Activated CD8-positive, alpha-beta memory T cell treated with anti-CD3 and anti-CD28 coated beads for 48 hours (primary cell): ENCODE results near the gene NABP1.
"Not testable (repeated sequence)": the region's sequence is repeated elsewhere in the genome, so short reads cannot be mapped to it uniquely, and the experiment has no call there.

Experiments
- DNase-seq, 3 experiments: peaks; one replicate each; pipeline ENCODE4 v3.0.0-alpha.2; 2020; ENCODE audit warnings: low read depth in 2 of 3, low spot score in 2 of 3

Gene NABP1

GRCh38 chr2:191677646-191678436 is at the start of gene NABP1:
Gene NABP1 (plus strand): TSS chr2:191678136. CDS start chr2:191678615, 479 bp downstream.
- peak; percentile 90 to 98 (median 93) for DNase-seq

GRCh38 chr2:191629001-191629453 is 48.9 kb upstream of the NABP1 start:
- no peak for DNase-seq

GRCh38 chr2:191629976-191630712 is 47.8 kb upstream of the NABP1 start:
- DNase-seq = no peak

- DNase-seq = no peak
These were observed 46.2 kb upstream of the NABP1 start for GRCh38 chr2:191631754-191632153.

GRCh38 chr2:191632426-191632825 is 45.5 kb upstream of the NABP1 start:
- no peak for DNase-seq

GRCh38 chr2:191634791-191635190 is 43.1 kb upstream of the NABP1 start:
- DNase-seq = no peak

- DNase-seq = no peak
These were observed 42.4 kb upstream of the NABP1 start for GRCh38 chr2:191635333-191636234.

- DNase-seq = no peak
These were observed 41.7 kb upstream of the NABP1 start for GRCh38 chr2:191636235-191636543.

- DNase-seq = no peak
These were observed 41.4 kb upstream of the NABP1 start for GRCh38 chr2:191636586-191636985.

GRCh38 chr2:191637182-191638078 is 40.5 kb upstream of the NABP1 start:
- DNase-seq = peak in 1 of 3 experiments; percentile 12

- no peak for DNase-seq
These were observed 39.7 kb upstream of the NABP1 start for GRCh38 chr2:191638079-191638801.

GRCh38 chr2:191638802-191639172 is 39.1 kb upstream of the NABP1 start:
- no peak for DNase-seq

- DNase-seq = no peak
These were observed 36.3 kb upstream of the NABP1 start for GRCh38 chr2:191641609-191642008.

- DNase-seq = no peak
These were observed 35.4 kb upstream of the NABP1 start for GRCh38 chr2:191642541-191642940.

GRCh38 chr2:191643429-191643828 is 34.5 kb upstream of the NABP1 start:
- DNase-seq = no peak

- DNase-seq = not testable (repeated sequence)
These were observed 33.3 kb upstream of the NABP1 start for GRCh38 chr2:191644613-191645012.

- no peak for DNase-seq
These were observed 32.9 kb upstream of the NABP1 start for GRCh38 chr2:191645032-191645431.

GRCh38 chr2:191645434-191646162 is 32.3 kb upstream of the NABP1 start:
- no peak for DNase-seq
